Raji (cell line): Measurements from ENCODE around the gene ACTR3.

Experiments
- POLR2A ChIP-seq: IDR thresholded peaks from 2 replicates; pipeline ENCODE4 v1.6.1; 2011; ENCODE audit warnings: low read depth, low read length, control low read depth; ENCODE audit not compliant: insufficient read depth

The ACTR3 gene

GRCh38 chr2:113889471-113890252 is at the start of gene ACTR3:
Gene ACTR3, plus strand, starts transcription at chr2:113890089. Its CDS starts 191 bp downstream, at chr2:113890280.
- peak; percentile 90 for TF ChIP-seq POLR2A

GRCh38 chr2:113840518-113840917 is 49.4 kb upstream of the ACTR3 start:
- TF ChIP-seq POLR2A, result no peak

GRCh38 chr2:113842919-113843736 is 46.8 kb upstream of the ACTR3 start:
- no peak for TF ChIP-seq POLR2A

GRCh38 chr2:113845261-113845660 is 44.6 kb upstream of the ACTR3 start:
- no peak for TF ChIP-seq POLR2A

- TF ChIP-seq POLR2A, result no peak
These were observed 43.5 kb upstream of the ACTR3 start for GRCh38 chr2:113846429-113846828.

GRCh38 chr2:113847144-113847543 is 42.7 kb upstream of the ACTR3 start:
- TF ChIP-seq POLR2A, result no peak

- TF ChIP-seq POLR2A, result no peak
These were observed 41.0 kb upstream of the ACTR3 start for GRCh38 chr2:113848758-113849415.

GRCh38 chr2:113850687-113851086 is 39.2 kb upstream of the ACTR3 start:
- no peak for TF ChIP-seq POLR2A

- no peak for TF ChIP-seq POLR2A
These were observed 38.2 kb upstream of the ACTR3 start for GRCh38 chr2:113851640-113852039.

- no peak for TF ChIP-seq POLR2A
These were observed 35.7 kb upstream of the ACTR3 start for GRCh38 chr2:113854208-113854607.

- TF ChIP-seq POLR2A, result no peak
These were observed 34.7 kb upstream of the ACTR3 start for GRCh38 chr2:113854970-113855740.

GRCh38 chr2:113857464-113857863 is 32.4 kb upstream of the ACTR3 start:
- no peak for TF ChIP-seq POLR2A

GRCh38 chr2:113858764-113859163 is 31.1 kb upstream of the ACTR3 start:
- TF ChIP-seq POLR2A, result no peak

- TF ChIP-seq POLR2A, result 0 out of 2 replicates have a peak, but pooled peaks have one; percentile 42
These were observed 28.1 kb upstream of the ACTR3 start for GRCh38 chr2:113861740-113862139.

- TF ChIP-seq POLR2A, result no peak
These were observed 26.7 kb upstream of the ACTR3 start for GRCh38 chr2:113863144-113863543.

GRCh38 chr2:113867571-113867970 is 22.3 kb upstream of the ACTR3 start:
- TF ChIP-seq POLR2A, result no peak
